Breast epithelium (tissue), 4 donors: Measurements from ENCODE around the gene DNM3. TPM values are rescaled to one million over a fixed set of nuclear protein-coding genes. Genes with fewer than 3 reads are reported as not detected.
"Not testable (repeated sequence)": the region's sequence is repeated elsewhere in the genome, so short reads cannot be mapped to it uniquely, and the experiment has no call there.

Source experiments
- DNase-seq, 2 donors: peaks; one replicate each; pipeline ENCODE4 v3.0.0-alpha.2; 2019; ENCODE audit warnings: low spot score in 2 of 2
- H3K27ac ChIP-seq, 2 donors: fragments of 200-600 bp; sonication (generic) in 1 of 2; one replicate each; pipeline ENCODE4 v1.5.1; 2016 to 2019; ENCODE audit warnings: mild to moderate bottlenecking in 1 of 2
- H3K27me3 ChIP-seq, 2 donors: fragments of 200-600 bp; sonication (generic) in 1 of 2; one replicate each; pipeline versions ENCODE4 v1.5.1 to v1.6.0; 2017 to 2019; ENCODE audit warnings: control low read depth in 1 of 2, mild to moderate bottlenecking in 1 of 2
- H3K36me3 ChIP-seq: fragments of 200-600 bp; one replicate; pipeline ENCODE4 v1.5.1; 2019
- H3K4me1 ChIP-seq, 2 donors: fragments of 200-600 bp; sonication (generic); one replicate each; pipeline ENCODE4 v1.5.1; 2016 to 2019; ENCODE audit warnings: control low read depth in 1 of 2
- H3K4me3 ChIP-seq, 3 donors: fragments of 200-600 bp; sonication (generic); 1 replicate in 2 of 3; 2 replicates in 1 of 3; pipeline ENCODE4 v1.5.1; 2016 to 2019; ENCODE audit warnings: mild to moderate bottlenecking in 3 of 3, moderate library complexity in 2 of 3
- H3K9me3 ChIP-seq, 2 donors: fragments of 200-600 bp; sonication (generic) in 1 of 2; one replicate each; pipeline ENCODE4 v1.5.1; 2016 to 2019; ENCODE audit warnings: control low read depth in 1 of 2
- POLR2A ChIP-seq: fragments of 450-650 bp; IDR thresholded peaks from one replicate; pipeline ENCODE4 v1.6.1; 2016; ENCODE audit warnings: antibody characterized with exemption, mild to moderate bottlenecking, moderate library complexity
- POLR2AphosphoS5 ChIP-seq, 3 donors: sonication (generic); formaldehyde crosslinking; IDR thresholded peaks; one replicate each; pipeline ENCODE4 v1.6.1; 2017; ENCODE audit warnings: antibody characterized with exemption in 3 of 3
- intact Hi-C: fragments of 100-400 bp; cut with DNase I; formaldehyde crosslinking; loops from one replicate; pipeline ENCODE4 v1.15.1; 2023; ENCODE audit warnings: low total_unique reads
- total RNA-seq, 3 donors: library from RNA; depleted of rRNA; stranded (reverse); fragments of >200 nt; gene quantifications; one replicate each; pipeline ENCODE4 v1.1.0, GENCODE V29; 2016
- TF ChIP-seq, protein P1 (sequence below), 3 donors: fragments of 450-650 bp; IDR thresholded peaks; one replicate each; pipeline ENCODE4 v1.5.1; 2016 to 2017; ENCODE audit warnings: antibody characterized with exemption in 3 of 3, mild to moderate bottlenecking in 3 of 3, moderate library complexity in 3 of 3

DNM3 gene
- total RNA-seq, 3 donors from 2014 or later: 5.1 to 7.5 (median 6.6) TPM

DNA sequence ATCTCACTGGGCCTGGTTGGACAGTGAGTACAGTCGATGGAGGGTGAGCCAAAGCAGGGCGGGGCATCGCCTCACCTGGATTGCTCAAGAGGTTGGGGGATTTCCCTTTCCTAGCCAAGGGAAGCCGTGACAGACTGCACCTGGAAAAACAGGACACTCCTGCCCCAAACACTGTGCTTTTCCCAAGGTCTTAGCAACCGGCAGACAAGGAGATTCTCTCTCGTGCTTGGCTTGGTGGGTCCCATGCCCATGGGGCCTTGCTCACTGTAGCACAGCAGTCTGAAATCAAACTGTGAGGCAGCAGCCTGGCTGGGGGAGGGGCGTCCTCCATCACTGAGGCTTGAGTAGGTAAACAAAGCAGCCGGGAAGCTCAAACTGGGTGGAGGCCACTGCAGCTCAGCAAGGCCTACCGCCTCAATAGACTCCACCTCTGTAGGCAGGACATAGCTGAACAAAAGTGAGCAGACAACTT lies 590.5 kb downstream of the DNM3 start:
- peak; percentile 68 to 72 for DNase-seq
- intact Hi-C loops: no loop called here
- TF ChIP-seq POLR2A: no peak
- TF ChIP-seq, protein P1, sequence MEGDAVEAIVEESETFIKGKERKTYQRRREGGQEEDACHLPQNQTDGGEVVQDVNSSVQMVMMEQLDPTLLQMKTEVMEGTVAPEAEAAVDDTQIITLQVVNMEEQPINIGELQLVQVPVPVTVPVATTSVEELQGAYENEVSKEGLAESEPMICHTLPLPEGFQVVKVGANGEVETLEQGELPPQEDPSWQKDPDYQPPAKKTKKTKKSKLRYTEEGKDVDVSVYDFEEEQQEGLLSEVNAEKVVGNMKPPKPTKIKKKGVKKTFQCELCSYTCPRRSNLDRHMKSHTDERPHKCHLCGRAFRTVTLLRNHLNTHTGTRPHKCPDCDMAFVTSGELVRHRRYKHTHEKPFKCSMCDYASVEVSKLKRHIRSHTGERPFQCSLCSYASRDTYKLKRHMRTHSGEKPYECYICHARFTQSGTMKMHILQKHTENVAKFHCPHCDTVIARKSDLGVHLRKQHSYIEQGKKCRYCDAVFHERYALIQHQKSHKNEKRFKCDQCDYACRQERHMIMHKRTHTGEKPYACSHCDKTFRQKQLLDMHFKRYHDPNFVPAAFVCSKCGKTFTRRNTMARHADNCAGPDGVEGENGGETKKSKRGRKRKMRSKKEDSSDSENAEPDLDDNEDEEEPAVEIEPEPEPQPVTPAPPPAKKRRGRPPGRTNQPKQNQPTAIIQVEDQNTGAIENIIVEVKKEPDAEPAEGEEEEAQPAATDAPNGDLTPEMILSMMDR (IDR thresholded peaks at IDR 0.05): no peak
- no peak for TF ChIP-seq POLR2AphosphoS5 (IDR thresholded peaks at IDR 0.05)
- Histone ChIP-seq H3K27ac (peak overlapping the region; percentile 80 to 83), H3K4me3 (peak overlapping the region in 2 of 3 donors; percentile 12 to 16), H3K4me1 (no peaks in the 10 kb centered on the region), H3K27me3 (no peaks in the 10 kb centered on the region), H3K36me3 (no peaks in the 10 kb centered on the region), H3K9me3 (no peaks in the 10 kb centered on the region)

DNA sequence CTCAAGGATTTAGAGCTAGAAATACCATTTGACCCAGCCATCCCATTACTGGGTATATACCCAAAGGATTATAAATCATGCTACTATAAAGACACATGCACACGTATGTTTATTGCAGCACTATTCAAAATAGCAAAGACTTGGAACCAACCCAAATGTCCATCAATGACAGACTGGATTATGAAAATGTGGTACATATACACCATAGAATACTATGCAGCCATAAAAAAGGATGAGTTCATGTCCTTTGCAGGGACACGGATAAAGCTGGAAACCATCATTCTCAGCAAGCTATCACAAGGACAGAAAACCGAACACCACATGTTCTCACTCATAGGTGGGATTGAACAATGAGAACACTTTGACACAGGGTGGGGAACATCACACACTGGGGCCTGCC lies 595.9 kb downstream of the DNM3 start:
- intact Hi-C loops, H3K27ac ChIP-seq, H3K27me3 ChIP-seq, H3K36me3 ChIP-seq, H3K4me3 ChIP-seq, H3K9me3 ChIP-seq, DNase-seq, H3K4me1 ChIP-seq: not testable (repeated sequence)

DNA sequence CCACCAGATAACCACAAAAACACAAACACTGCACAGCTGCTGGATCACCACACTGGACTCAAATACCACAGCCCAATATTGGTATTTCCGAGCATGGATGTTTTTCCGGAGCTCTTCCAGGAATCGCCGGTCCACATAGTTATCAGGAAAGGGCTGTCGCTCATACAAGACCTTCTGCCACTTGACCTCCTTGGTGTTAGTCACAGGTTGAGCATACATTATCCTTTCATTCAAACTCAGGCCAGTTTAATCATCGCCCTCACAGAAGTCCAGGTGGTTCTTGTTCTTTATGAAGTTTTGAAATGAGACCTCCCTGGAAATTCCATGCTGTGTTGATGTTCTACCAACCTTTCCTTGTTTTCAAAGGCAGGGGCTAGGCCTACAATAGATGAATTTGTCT lies 601.1 kb downstream of the DNM3 start:
- H3K9me3 ChIP-seq: no peaks in the 10 kb centered on the region
- no peaks in the 10 kb centered on the region for H3K27me3 ChIP-seq
- peaks cover 0 to 13% of the 10 kb centered on the region in 2 donors for H3K4me1 ChIP-seq
- TF ChIP-seq, protein P1 (IDR thresholded peaks at IDR 0.05): no peak
- TF ChIP-seq POLR2AphosphoS5 (IDR thresholded peaks at IDR 0.05) (no peak), POLR2A (no peak)
- peak overlapping the region in 1 of 3 donors; percentile 74 for H3K4me3 ChIP-seq
- no peak overlapping the region for H3K27ac ChIP-seq
- no peak for DNase-seq
- intact Hi-C loops: no loop called here
- H3K36me3 ChIP-seq: no peaks in the 10 kb centered on the region

DNA sequence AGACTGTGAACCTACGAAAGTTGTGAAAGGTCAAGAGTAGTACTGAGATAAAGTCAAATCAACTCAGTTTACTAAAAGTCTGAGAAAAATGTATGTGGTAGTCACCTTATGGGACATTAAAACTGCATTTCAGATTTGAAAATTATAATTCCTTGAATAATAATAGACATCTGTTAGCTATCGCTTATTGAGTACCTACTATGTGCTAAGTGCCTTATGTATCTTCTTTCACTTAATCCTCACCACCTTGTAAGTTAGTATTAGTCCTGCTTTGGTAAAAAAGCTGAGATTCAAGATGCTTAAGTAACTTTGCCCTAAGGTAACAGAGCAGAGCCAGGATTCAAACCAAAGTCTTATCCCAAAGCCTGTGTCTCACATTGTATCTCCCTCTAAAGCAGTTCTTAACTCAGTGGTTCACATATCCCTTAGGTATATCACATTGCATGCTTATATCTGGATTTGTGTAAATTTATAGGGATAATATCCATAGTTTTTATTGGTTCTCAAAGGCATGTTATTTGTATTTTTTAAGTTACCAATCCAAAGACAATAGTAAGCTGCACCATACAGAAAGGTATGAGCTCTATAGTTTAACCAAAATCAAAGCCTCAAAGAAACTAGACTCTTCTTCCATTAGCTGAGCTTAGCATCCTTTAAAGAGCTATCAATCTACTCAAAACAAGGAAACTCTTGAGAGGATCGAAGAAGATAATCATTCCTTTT lies 601.7 kb downstream of the DNM3 start:
- H3K9me3 ChIP-seq: no peaks in the 10 kb centered on the region
- intact Hi-C loops: no loop called here
- H3K4me3 ChIP-seq: peak overlapping the region; percentile 74 to 96 (median 95)
- H3K4me1 ChIP-seq: peaks cover 0 to 13% of the 10 kb centered on the region in 2 donors
- no peak for DNase-seq
- TF ChIP-seq, protein P1 (IDR thresholded peaks at IDR 0.05): no peak
- no peak for TF ChIP-seq POLR2A
- no peak for TF ChIP-seq POLR2AphosphoS5 (IDR thresholded peaks at IDR 0.05)
- peak overlapping the region in 1 of 2 donors; percentile 90 for H3K27ac ChIP-seq
- H3K36me3 ChIP-seq: no peaks in the 10 kb centered on the region
- no peaks in the 10 kb centered on the region for H3K27me3 ChIP-seq

DNA sequence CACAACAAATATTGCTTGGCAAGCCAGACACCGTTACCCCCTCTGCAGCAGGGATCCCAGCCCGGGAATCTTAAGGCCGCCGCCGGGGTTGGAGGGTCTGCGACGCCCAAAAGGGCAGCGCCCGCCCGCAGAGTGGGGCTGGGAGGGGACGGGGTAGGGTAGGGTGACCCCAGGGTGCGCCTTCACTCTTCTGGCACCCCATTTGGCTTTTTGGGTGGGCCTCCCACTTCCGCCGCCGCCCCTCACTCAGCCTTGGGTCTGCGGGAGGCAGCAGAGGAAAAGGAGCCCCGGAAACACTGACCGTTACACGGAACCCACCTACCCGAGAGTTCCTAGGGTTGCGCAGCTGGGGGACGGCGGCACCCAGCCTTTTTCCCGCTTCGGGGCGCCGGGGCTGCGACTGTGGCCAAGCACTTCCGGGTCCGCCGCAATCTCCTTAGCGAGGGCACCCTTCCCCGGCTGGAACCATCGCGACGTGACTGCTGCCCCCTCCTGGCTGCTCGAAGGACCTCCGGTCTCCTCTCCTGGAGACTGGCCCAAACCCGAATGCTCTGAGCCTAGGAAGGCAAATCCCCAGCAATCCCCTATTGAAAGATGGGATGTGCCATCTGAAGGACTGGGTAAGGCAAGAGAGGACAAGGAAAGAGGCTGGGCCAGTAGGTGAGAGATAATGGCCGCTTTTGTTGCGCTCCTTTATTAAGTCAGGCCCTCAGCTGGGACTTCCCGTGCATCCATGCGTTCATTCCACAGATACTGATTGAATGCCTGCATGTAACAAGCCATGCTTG lies 602.6 kb downstream of the DNM3 start, which contains the start of gene PIGC:
TSS of gene PIGC (minus strand) at position 404 of the 788 bp plus-strand sequence. CDS start 1,447 bp downstream, outside the sequence.
- H3K36me3 ChIP-seq: no peaks in the 10 kb centered on the region
- TF ChIP-seq, protein P1 (IDR thresholded peaks at IDR 0.05): peak; percentile 74 to 90 (median 86)
- peak in 2 of 3 donors; percentile 61 to 67 for TF ChIP-seq POLR2AphosphoS5 (IDR thresholded peaks at IDR 0.05)
- no peak for TF ChIP-seq POLR2A
- no peaks in the 10 kb centered on the region for H3K9me3 ChIP-seq
- peak; percentile 79 to 90 for DNase-seq
- no peaks in the 10 kb centered on the region for H3K27me3 ChIP-seq
- intact Hi-C loops: no loop called here
- peak within 1 kb of the TSS; percentile 74 to 96 (median 95) for H3K4me3 ChIP-seq
- H3K27ac ChIP-seq: peak within 1 kb of the TSS; percentile 83 to 90
- H3K4me1 ChIP-seq: peaks cover 0 to 13% of the 10 kb centered on the region in 2 donors
